Measurements from ENCODE around the gene DLG4.

GRCh38 chr17:7222972-7223292 lies 3.3 kb upstream of the DLG4 start:
- no peak for TF ChIP-seq FOS (IDR thresholded peaks at IDR 0.05; ENCODE audit: borderline replicate concordance, insufficient read depth, low read length)
- no peak for TF ChIP-seq POLR2AphosphoS5 (IDR thresholded peaks at IDR 0.05; ENCODE audit: insufficient read depth, low read depth, low read length)

Data from endothelial cell of umbilical vein (primary cell).